SK-N-SH treated with all-trans-retinoic acid at 6 μM for 48 hours (cell line): ENCODE results near the gene DCDC2C.

Experiments
- ATAC-seq: fragments of 200-7000 bp; cut with Tn5 transposase; 3 replicates; pipeline ENCODE4 v1.9.1; 2020; ENCODE audit warnings: mild to moderate bottlenecking, moderate library complexity
- ARNTL ChIP-seq: fragments of 450-650 bp; formaldehyde crosslinking; IDR thresholded peaks from 2 replicates; pipeline ENCODE4 v1.5.0; 2020; ENCODE audit warnings: low read depth, mild to moderate bottlenecking, moderate library complexity, borderline replicate concordance
- BACH2 ChIP-seq: fragments of 250-450 bp; sonication (Bioruptor Pico); IDR thresholded peaks from 2 replicates; pipeline ENCODE4 v1.9.0; 2021; ENCODE audit warnings: mild to moderate bottlenecking, borderline replicate concordance
- CREB5 ChIP-seq: fragments of 250-450 bp; sonication (Bioruptor Pico); IDR thresholded peaks from 2 replicates; pipeline ENCODE4 v1.5.1; 2020; ENCODE audit warnings: low read depth, mild to moderate bottlenecking, moderate library complexity
- CSDC2 ChIP-seq: fragments of 250-450 bp; sonication (Bioruptor Pico); IDR thresholded peaks from 2 replicates; pipeline ENCODE4 v1.5.0; 2020; ENCODE audit warnings: mild to moderate bottlenecking, moderate library complexity
- CSRNP3 ChIP-seq: fragments of 250-450 bp; sonication (Bioruptor Pico); IDR thresholded peaks from 2 replicates; pipeline ENCODE4 v1.5.1; 2021; ENCODE audit warnings: mild to moderate bottlenecking, moderate library complexity
- ESRRG ChIP-seq: fragments of 250-450 bp; sonication (Bioruptor Pico); IDR thresholded peaks from 2 replicates; pipeline ENCODE4 v1.6.1; 2021; ENCODE audit warnings: mild to moderate bottlenecking
- ISL1 ChIP-seq: fragments of 250-450 bp; sonication (Bioruptor Pico); IDR thresholded peaks from 2 replicates; pipeline ENCODE4 v2.1.2; 2022; ENCODE audit warnings: mild to moderate bottlenecking, moderate library complexity
- OSR1 ChIP-seq: fragments of 250-450 bp; sonication (Bioruptor Pico); IDR thresholded peaks from 2 replicates; pipeline ENCODE4 v1.8.0; 2022; ENCODE audit warnings: moderate library complexity, mild to moderate bottlenecking, inconsistent platforms
- PATZ1 ChIP-seq: fragments of 250-450 bp; sonication (Bioruptor Pico); IDR thresholded peaks from 2 replicates; pipeline ENCODE4 v1.8.0; 2020; ENCODE audit warnings: mild to moderate bottlenecking, moderate library complexity, borderline replicate concordance
- POU6F1 ChIP-seq: fragments of 250-450 bp; sonication (Bioruptor Pico); IDR thresholded peaks from 2 replicates; pipeline ENCODE4 v1.8.0; 2021; ENCODE audit warnings: low read depth, mild to moderate bottlenecking, moderate library complexity, borderline replicate concordance
- PPARA ChIP-seq: fragments of 250-450 bp; sonication (Bioruptor Pico); IDR thresholded peaks from 2 replicates; pipeline ENCODE4 v1.5.0; 2020; ENCODE audit warnings: mild to moderate bottlenecking, borderline replicate concordance
- RARB ChIP-seq: fragments of 250-450 bp; sonication (Bioruptor Pico); IDR thresholded peaks from 2 replicates; pipeline ENCODE4 v1.8.0; 2021; ENCODE audit warnings: mild to moderate bottlenecking, moderate library complexity
- TOX ChIP-seq: fragments of 250-450 bp; sonication (Bioruptor Pico); IDR thresholded peaks from 2 replicates; pipeline ENCODE4 v1.8.0; 2021; ENCODE audit warnings: mild to moderate bottlenecking, moderate library complexity, borderline replicate concordance
- TSHZ2 ChIP-seq: fragments of 250-450 bp; sonication (Bioruptor Pico); IDR thresholded peaks from 2 replicates; pipeline ENCODE4 v1.5.0; 2020; ENCODE audit warnings: mild to moderate bottlenecking, moderate library complexity
- ZC3H10 ChIP-seq: fragments of 250-450 bp; sonication (Bioruptor Pico); IDR thresholded peaks from 2 replicates; pipeline ENCODE4 v1.5.1; 2021; ENCODE audit warnings: mild to moderate bottlenecking, moderate library complexity
- ZFP3 ChIP-seq: fragments of 250-450 bp; sonication (Bioruptor Pico); IDR thresholded peaks from 2 replicates; pipeline ENCODE4 v1.5.0; 2020; ENCODE audit warnings: mild to moderate bottlenecking, moderate library complexity
- ZFP30 ChIP-seq: fragments of 450-650 bp; formaldehyde crosslinking; IDR thresholded peaks from 2 replicates; pipeline ENCODE4 v1.5.0; 2022; ENCODE audit warnings: mild to moderate bottlenecking, moderate library complexity
- ZNF565 ChIP-seq: fragments of 450-650 bp; formaldehyde crosslinking; conservative IDR thresholded peaks from 2 replicates; pipeline ENCODE4 v1.5.0; 2020; ENCODE audit warnings: low read depth, mild to moderate bottlenecking, moderate library complexity
- ZNF70 ChIP-seq: fragments of 450-650 bp; formaldehyde crosslinking; IDR thresholded peaks from 2 replicates; pipeline ENCODE4 v1.5.0; 2020; ENCODE audit warnings: mild to moderate bottlenecking, moderate library complexity
- ZNF8 ChIP-seq: fragments of 450-650 bp; formaldehyde crosslinking; IDR thresholded peaks from 2 replicates; pipeline ENCODE4 v1.5.0; 2020; ENCODE audit warnings: mild to moderate bottlenecking, moderate library complexity

The DCDC2C gene

GRCh38 chr2:3747826-3748225 lies 44.5 kb downstream of the DCDC2C start:
- TF ChIP-seq ARNTL (no peak), BACH2 (no peak), ZNF8 (CRISPR knock-in tag) (no peak), ZNF70 (no peak), PPARA (CRISPR knock-in tag) (no peak), CSRNP3 (CRISPR knock-in tag) (no peak), ZNF565 (CRISPR knock-in tag) (no peak), ESRRG (no peak), CSDC2 (CRISPR knock-in tag) (no peak), ZC3H10 (no peak), POU6F1 (no peak)
- no peak for ATAC-seq

- no peak for ATAC-seq
- TF ChIP-seq ZFP3, result no peak
- TF ChIP-seq, all 23 proteins: peak for 0
These were observed 45.8 kb downstream of the DCDC2C start for GRCh38 chr2:3749201-3749600.

- TF ChIP-seq ZFP3 (no peak), PPARA (CRISPR knock-in tag) (no peak)
These were observed 47.9 kb downstream of the DCDC2C start for GRCh38 chr2:3751251-3751650.

GRCh38 chr2:3751806-3752205 lies 48.4 kb downstream of the DCDC2C start:
- ATAC-seq, result no peak
- TF ChIP-seq RARB (CRISPR knock-in tag) (no peak), BACH2 (no peak), CREB5 (CRISPR knock-in tag) (no peak), OSR1 (CRISPR knock-in tag) (no peak), POU6F1 (no peak), PATZ1 (CRISPR knock-in tag) (no peak)

More at GRCh38 chr2:3751251-3751650, 47.9 kb downstream of the DCDC2C start:
- no peak for ATAC-seq

GRCh38 chr2:3752376-3752775 lies 49.0 kb downstream of the DCDC2C start:
- ATAC-seq, result no peak
- no peak for TF ChIP-seq ZFP30 (CRISPR knock-in tag)
- TF ChIP-seq ZC3H10, result no peak
- TF ChIP-seq ZFP3, result no peak
- no peak for TF ChIP-seq CSRNP3 (CRISPR knock-in tag)
- TF ChIP-seq ARNTL, result no peak
- no peak for TF ChIP-seq TSHZ2 (CRISPR knock-in tag)
- no peak for TF ChIP-seq OSR1 (CRISPR knock-in tag)
- TF ChIP-seq CREB5 (CRISPR knock-in tag), result no peak
- TF ChIP-seq ISL1 (CRISPR knock-in tag), result no peak
- no peak for TF ChIP-seq RARB (CRISPR knock-in tag)
- no peak for TF ChIP-seq ZNF70
- no peak for TF ChIP-seq ESRRG
- no peak for TF ChIP-seq CSDC2 (CRISPR knock-in tag)
- TF ChIP-seq ZNF565 (CRISPR knock-in tag), result no peak
- TF ChIP-seq TOX, result no peak
- no peak for TF ChIP-seq BACH2
